K562 (cell line): ENCODE data around the gene AMBRA1. TPM values are rescaled to one million over a fixed set of nuclear protein-coding genes. Genes with fewer than 3 reads are reported as not detected.

Experiments used
- ATAC-seq: fragments of 200-7000 bp; cut with Tn5 transposase; 3 replicates; pipeline ENCODE4 v1.9.1; 2020; ENCODE audit warnings: moderate library complexity
- BruUV-seq: library from RNA; stranded (reverse); fragments of 400-500 nt; replicated peaks from 2 replicates; lab custom pipeline; 2021; lab: Mats Ljungman, UMichigan
- CTCF ChIA-PET: fragments of 300-600 bp; formaldehyde crosslinking; extraction: SDS; loops from one replicate; lab custom pipeline; 2021; ENCODE audit warnings: low intra/inter-chr PET ratio; lab: Yijun Ruan, JAX
- POLR2A ChIA-PET: fragments of 300-600, 350-650 bp; sonication (Branson Sonifier 250); formaldehyde crosslinking; extraction: SDS; loops from one replicate; lab custom pipeline; 2021; ENCODE audit warnings: antibody characterized with exemption, inconsistent platforms; lab: Yijun Ruan, JAX
- DNase-seq, 4 experiments: peaks; one replicate each; pipeline versions ENCODE4 v3.0.0 to v3.0.0-alpha.2; 2011 to 2018; ENCODE audit warnings: low spot score in 3 of 4, mixed read lengths in 3 of 4; ENCODE audit errors: extremely low read depth in 1 of 4
- FAIRE-seq: peaks from 2 replicates; lab custom pipeline; 2011; peaks lifted over from hg19 to GRCh38; lab: Jason Lieb, UNC
- H2AFZ ChIP-seq: 2 replicates; pipeline ENCODE4 v1.6.0; 2011; ENCODE audit warnings: low read depth, low read length, control low read depth, inconsistent platforms
- H3K27ac ChIP-seq: fragments of 200-600 bp; 3 replicates; pipeline ENCODE4 v1.8.0; 2011; ENCODE audit warnings: low read depth, mild to moderate bottlenecking, control low read depth, inconsistent platforms, low read length, moderate library complexity, mixed read lengths; ENCODE audit errors: extremely low read depth
- H3K27me3 ChIP-seq, 2 experiments: fragments of 300-600 bp in 1 of 2; 2 replicates in 1 of 2; 3 replicates in 1 of 2; pipeline versions ENCODE4 v1.6.0 to v1.8.0; 2011; ENCODE audit warnings: inconsistent platforms in 2 of 2, low read length in 2 of 2, mild to moderate bottlenecking in 1 of 2, mixed read lengths in 1 of 2, moderate library complexity in 1 of 2; ENCODE audit not compliant: control insufficient read depth in 2 of 2, insufficient read depth in 2 of 2
- H3K36me3 ChIP-seq: fragments of 300-600 bp; 3 replicates; pipeline ENCODE4 v1.8.0; 2011; ENCODE audit warnings: mild to moderate bottlenecking, low read length, inconsistent platforms; ENCODE audit not compliant: control insufficient read depth, insufficient read depth
- H3K4me1 ChIP-seq, 2 experiments: fragments of 200-600 bp in 1 of 2; replicated peaks in 1 of 2; 2 replicates in 1 of 2; 3 replicates in 1 of 2; pipeline versions ENCODE4 v1.5.1 to v1.8.0; 2011; ENCODE audit warnings: inconsistent platforms in 2 of 2, low read length in 2 of 2, mild to moderate bottlenecking in 1 of 2, mixed read lengths in 1 of 2, moderate library complexity in 1 of 2; ENCODE audit not compliant: control insufficient read depth in 2 of 2, insufficient read depth in 2 of 2
- H3K4me2 ChIP-seq: 2 replicates; pipeline ENCODE4 v1.6.1; 2011; ENCODE audit warnings: low read length, control low read depth, inconsistent platforms, mixed read lengths; ENCODE audit not compliant: insufficient read depth
- H3K4me3 ChIP-seq: fragments of 200-600 bp; sonication (generic), shearing (Covaris generic); 2 replicates; pipeline ENCODE4 v1.5.1; 2016; ENCODE audit warnings: control low read depth, inconsistent platforms
- H3K79me2 ChIP-seq: fragments of 200-600 bp; 3 replicates; pipeline ENCODE4 v1.8.0; 2011; ENCODE audit warnings: low read length, inconsistent platforms; ENCODE audit not compliant: control insufficient read depth, insufficient read depth
- H3K9ac ChIP-seq, 2 experiments: 2 replicates each; pipeline versions ENCODE4 v1.6.0 to v1.6.1; 2011; ENCODE audit warnings: low read depth in 2 of 2, low read length in 2 of 2, control low read depth in 1 of 2, inconsistent platforms in 1 of 2, mild to moderate bottlenecking in 1 of 2, mixed read lengths in 1 of 2; ENCODE audit not compliant: insufficient read depth in 1 of 2
- H3K9me1 ChIP-seq: one replicate; pipeline ENCODE4 v1.6.0; 2011; ENCODE audit warnings: inconsistent platforms, mild to moderate bottlenecking, low read length, moderate library complexity; ENCODE audit not compliant: control insufficient read depth, insufficient read depth
- H3K9me3 ChIP-seq: replicated peaks from 2 replicates; pipeline ENCODE4 v1.5.1; 2011; ENCODE audit warnings: low read depth, low read length, inconsistent platforms; ENCODE audit not compliant: control insufficient read depth, insufficient read depth
- H4K20me1 ChIP-seq: replicated peaks from 2 replicates; pipeline ENCODE4 v1.6.1; 2011; ENCODE audit warnings: low read length, inconsistent platforms, mixed read lengths; ENCODE audit not compliant: control insufficient read depth, insufficient read depth
- CEBPB ChIP-seq: fragments of 450-650 bp; IDR thresholded peaks from 2 replicates; pipeline ENCODE4 v1.6.1; 2016; ENCODE audit warnings: missing genetic modification characterization, missing compliant biosample characterization
- CEBPG ChIP-seq, 3 experiments: fragments of 200-800 bp in 1 of 3; sonication (Bioruptor generic) in 1 of 3; sonication (generic) in 1 of 3; formaldehyde crosslinking in 1 of 3; IDR thresholded peaks in 2 of 3; conservative IDR thresholded peaks in 1 of 3; 2 replicates each; pipeline versions ENCODE4 v1.6.1 to v1.8.0; 2016 to 2022; ENCODE audit warnings: missing compliant biosample characterization in 2 of 3, missing genetic modification characterization in 2 of 3, mild to moderate bottlenecking in 1 of 3, missing genetic modification reagents in 1 of 3
- MYNN ChIP-seq, 2 experiments: sonication (generic); formaldehyde crosslinking in 1 of 2; IDR thresholded peaks; 2 replicates each; pipeline versions ENCODE4 v1.5.0 to v1.6.1; 2016 to 2020; ENCODE audit warnings: antibody characterized with exemption in 1 of 2, missing genetic modification reagents in 1 of 2
- WGBS: fragments of 100-300 bp; shearing (Covaris generic); methylation state at CpG from one replicate; pipeline ENCODE4 v1.1.6; 2016; ENCODE audit warnings: low coverage, mixed read lengths; ENCODE audit not compliant: insufficient coverage; ENCODE audit errors: missing lambda C conversion rate; 5-methylcytosine and 5-hydroxymethylcytosine counted together
- in situ Hi-C: fragments of 300-500 bp; cut with MboI; formaldehyde crosslinking; loops from 4 replicates; pipeline ENCODE4 v1.15.0; 2018; ENCODE audit warnings: inconsistent platforms, mixed read lengths
- intact Hi-C: fragments of 100-400 bp; cut with micrococcal nuclease; formaldehyde crosslinking; loops from 2 replicates; pipeline ENCODE4 v1.14.2; 2022
- polyA plus RNA-seq, 8 experiments: library from polyadenylated mRNA; depleted of rRNA in 4 of 8; stranded (reverse) in 5 of 8; unstranded in 3 of 8; fragments of >200 nt; fragmentation: Nextera tagmentation in 2 of 8; fragmentation: Illumina TruSeq in 1 of 8; extraction: Ambion mirVana in 2 of 8; extraction: Trizol in 1 of 8; gene quantifications; 2 replicates each; pipeline versions ENCODE4 v1.2.1 to v1.2.3, GENCODE V29; 2011 to 2014; ENCODE audit warnings: inconsistent platforms in 1 of 8, missing spikeins in 1 of 8
- total RNA-seq, 7 experiments: library from RNA; depleted of rRNA in 6 of 7; stranded (reverse); fragments of >200 nt in 6 of 7; fragmentation: Illumina TruSeq in 2 of 7; extraction: Trizol in 2 of 7; gene quantifications; 2 replicates each; pipeline versions ENCODE4 v1.2.1 to v1.2.3, GENCODE V29; 2011 to 2021; ENCODE audit warnings: low replicate concordance in 1 of 7

AMBRA1 gene
- total and polyA plus RNA-seq, 9 of the 15 experiments (the other 6 are each of a cell fraction or from before 2014, with no cell fraction given): 0.15 to 24.5 (median 13.0) TPM

DNA sequence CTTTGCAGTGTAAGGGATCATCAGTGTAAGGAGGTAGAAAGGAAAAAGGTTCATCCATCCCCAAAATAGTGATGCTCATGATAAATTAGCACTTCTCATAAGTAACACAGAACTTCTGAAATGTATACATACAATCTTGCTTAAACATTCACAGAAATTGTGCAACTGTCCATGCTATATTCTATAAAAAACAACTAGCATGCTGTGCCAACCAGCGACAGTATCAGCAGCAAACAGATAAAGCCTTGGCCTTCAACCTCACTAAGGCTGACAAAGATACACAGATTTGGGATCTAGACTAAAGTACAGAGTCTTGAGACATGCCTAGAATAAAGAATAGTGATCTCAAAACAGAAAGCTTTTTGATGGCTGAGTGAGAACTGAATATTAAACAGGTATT lies 128.1 kb downstream of the AMBRA1 start:
- H3K27me3 ChIP-seq: no peaks in the 10 kb centered on the region
- no peak for FAIRE-seq
- TF ChIP-seq CEBPB (peak; percentile 23; the same call in 1 of the 2 replicates), CEBPG (CRISPR knock-in tag; IDR thresholded peaks at IDR 0.05) (no peak), CEBPG (tag; conservative IDR thresholded peaks at IDR 0.05 in 1 of 2, IDR thresholded peaks at IDR 0.05 in 1 of 2) (peak in 1 of 2 experiments; percentile 21; a peak in 1 of 4 replicates), MYNN (IDR thresholded peaks at IDR 0.05) (no peak), MYNN (CRISPR knock-in tag; IDR thresholded peaks at IDR 0.05) (no peak)
- TF ChIP-seq, all 486 proteins: peak for 2
- no peaks in the 10 kb centered on the region for H3K79me2 ChIP-seq
- WGBS: 16% methylated on average over 1 of the region's 1 CpG
- in situ Hi-C loops: no loop called here
- no peaks in the 10 kb centered on the region for H3K4me1 ChIP-seq
- H3K4me3 ChIP-seq: no peak overlapping the region
- H3K4me2 ChIP-seq: no peak overlapping the region
- no peak for ATAC-seq
- no peak overlapping the region for H2AFZ ChIP-seq
- ChIA-PET POLR2A (interaction anchor here (1.0 kb wide), 1 partner anchor 8 kb away, joined by 3 read pairs; no protein-coding TSS in a partner anchor), CTCF (no interaction called here)
- no peak overlapping the region for H3K27ac ChIP-seq
- H3K9me1 ChIP-seq: no peaks in the 10 kb centered on the region
- no peaks in the 10 kb centered on the region for H3K9me3 ChIP-seq
- H3K9ac ChIP-seq: no peak overlapping the region
- 0 out of 3 replicates have a peak, but pooled peaks cover 5% of the 10 kb centered on the region for H3K36me3 ChIP-seq
- DNase-seq: no peak
- BruUV-seq: no TSS peak
- no peaks in the 10 kb centered on the region for H4K20me1 ChIP-seq
- intact Hi-C loops: no loop called here
